NT2/D1 (cell line): ENCODE data around the gene CLIP2.
"Not testable (repeated sequence)": the region's sequence is repeated elsewhere in the genome, so short reads cannot be mapped to it uniquely, and the experiment has no call there.

Experiments used
- DNase-seq: peaks from one replicate; pipeline ENCODE4 v3.0.0-alpha.2; 2011; ENCODE audit warnings: low read depth, low spot score
- H3K27me3 ChIP-seq: 2 replicates; pipeline ENCODE4 v1.6.0; 2011; ENCODE audit warnings: mild to moderate bottlenecking; ENCODE audit not compliant: insufficient read length, insufficient read depth
- H3K36me3 ChIP-seq: 2 replicates; pipeline ENCODE4 v1.6.1; 2011; ENCODE audit warnings: mild to moderate bottlenecking, low read length, mixed read lengths; ENCODE audit not compliant: insufficient read depth, insufficient read length
- H3K4me1 ChIP-seq: 2 replicates; pipeline ENCODE4 v1.5.1; 2011; ENCODE audit not compliant: insufficient read depth, insufficient read length
- H3K4me3 ChIP-seq: 2 replicates; pipeline ENCODE4 v1.5.1; 2011; ENCODE audit warnings: low read depth; ENCODE audit not compliant: insufficient read length
- H3K9ac ChIP-seq: 2 replicates; pipeline ENCODE4 v1.6.0; 2011; ENCODE audit warnings: low read depth; ENCODE audit not compliant: insufficient read length
- H3K9me3 ChIP-seq: 2 replicates; pipeline ENCODE4 v1.5.1; 2011; ENCODE audit warnings: mild to moderate bottlenecking, low read length; ENCODE audit not compliant: insufficient read depth
- SUZ12 ChIP-seq: IDR thresholded peaks from 2 replicates; pipeline ENCODE4 v1.6.1; 2011; ENCODE audit not compliant: insufficient read length, insufficient read depth; ENCODE audit errors: extremely low read depth
- YY1 ChIP-seq: IDR thresholded peaks from 2 replicates; pipeline ENCODE4 v1.6.1; 2011; ENCODE audit not compliant: insufficient read length, insufficient read depth
- ZNF274 ChIP-seq: IDR thresholded peaks from 2 replicates; pipeline ENCODE4 v1.6.1; 2011; ENCODE audit warnings: mild to moderate bottlenecking, low read depth, low read length

Gene CLIP2

GRCh38 chr7:74380720-74381119 lies 91.5 kb downstream of the CLIP2 start:
- Histone ChIP-seq H3K9me3 (no peaks in the 10 kb centered on the region), H3K36me3 (peaks cover 14% of the 10 kb centered on the region), H3K4me1 (peaks cover 8% of the 10 kb centered on the region), H3K27me3 (no peaks in the 10 kb centered on the region), H3K9ac (no peak overlapping the region), H3K4me3 (no peak overlapping the region)
- no peak for DNase-seq
- TF ChIP-seq SUZ12 (no peak), YY1 (no peak), ZNF274 (no peak)

- H3K36me3 ChIP-seq, result peaks cover 14% of the 10 kb centered on the region
- DNase-seq, H3K27me3 ChIP-seq, H3K9ac ChIP-seq, H3K4me3 ChIP-seq, H3K9me3 ChIP-seq, H3K4me1 ChIP-seq: not testable (repeated sequence)
Observed at GRCh38 chr7:74384086-74384485, 94.9 kb downstream of the CLIP2 start.

GRCh38 chr7:74384854-74385253 lies 95.6 kb downstream of the CLIP2 start:
- H3K4me3 ChIP-seq, DNase-seq, H3K4me1 ChIP-seq, H3K9ac ChIP-seq, H3K27me3 ChIP-seq, H3K9me3 ChIP-seq: not testable (repeated sequence)
- peaks cover 16% of the 10 kb centered on the region for H3K36me3 ChIP-seq

- Histone ChIP-seq H3K36me3 (peaks cover 16% of the 10 kb centered on the region), H3K9ac (no peak overlapping the region), H3K27me3 (no peaks in the 10 kb centered on the region), H3K9me3 (no peaks in the 10 kb centered on the region), H3K4me3 (no peak overlapping the region), H3K4me1 (no peaks in the 10 kb centered on the region)
- DNase-seq, result no peak
- TF ChIP-seq SUZ12 (no peak), ZNF274 (no peak), YY1 (no peak)
Observed at GRCh38 chr7:74387606-74388005, 98.4 kb downstream of the CLIP2 start.

GRCh38 chr7:74388880-74389415 lies 99.7 kb downstream of the CLIP2 start:
- H3K36me3 ChIP-seq, result peaks cover 16% of the 10 kb centered on the region
- DNase-seq, result no peak
- H3K4me3 ChIP-seq, result no peak overlapping the region
- no peaks in the 10 kb centered on the region for H3K27me3 ChIP-seq
- no peaks in the 10 kb centered on the region for H3K9me3 ChIP-seq
- no peaks in the 10 kb centered on the region for H3K4me1 ChIP-seq
- TF ChIP-seq SUZ12, result no peak
- no peak for TF ChIP-seq YY1
- TF ChIP-seq ZNF274, result no peak
- no peak overlapping the region for H3K9ac ChIP-seq

GRCh38 chr7:74393722-74394121 lies 104.5 kb downstream of the CLIP2 start:
- not testable (repeated sequence) for H3K9ac ChIP-seq, H3K4me3 ChIP-seq, H3K9me3 ChIP-seq, H3K4me1 ChIP-seq, DNase-seq, H3K27me3 ChIP-seq
- H3K36me3 ChIP-seq, result peaks cover 20% of the 10 kb centered on the region

- not testable (repeated sequence) for H3K4me1 ChIP-seq, DNase-seq, H3K27me3 ChIP-seq, H3K9ac ChIP-seq, H3K4me3 ChIP-seq, H3K9me3 ChIP-seq
- H3K36me3 ChIP-seq, result peaks cover 15% of the 10 kb centered on the region
Observed at GRCh38 chr7:74394601-74395000, 105.4 kb downstream of the CLIP2 start.

GRCh38 chr7:74395745-74396311 lies 106.6 kb downstream of the CLIP2 start:
- Histone ChIP-seq H3K9ac (no peak overlapping the region), H3K4me3 (no peak overlapping the region), H3K27me3 (no peaks in the 10 kb centered on the region), H3K9me3 (no peaks in the 10 kb centered on the region), H3K36me3 (peaks cover 20% of the 10 kb centered on the region), H3K4me1 (no peaks in the 10 kb centered on the region)
- TF ChIP-seq ZNF274, result no peak
- TF ChIP-seq YY1, result no peak
- no peak for TF ChIP-seq SUZ12
- no peak for DNase-seq
